Hematopoietic multipotent progenitor cell treated with erythropoietin and hydrocortisone succinate and interleukin-3 and kit ligand, for 15 days (in vitro differentiated cells): ENCODE data around the gene PRMT9.

Experiments
- DNase-seq: peaks from one replicate; pipeline ENCODE4 v3.0.0-alpha.2; 2015; ENCODE audit warnings: low spot score

The PRMT9 gene

DNA sequence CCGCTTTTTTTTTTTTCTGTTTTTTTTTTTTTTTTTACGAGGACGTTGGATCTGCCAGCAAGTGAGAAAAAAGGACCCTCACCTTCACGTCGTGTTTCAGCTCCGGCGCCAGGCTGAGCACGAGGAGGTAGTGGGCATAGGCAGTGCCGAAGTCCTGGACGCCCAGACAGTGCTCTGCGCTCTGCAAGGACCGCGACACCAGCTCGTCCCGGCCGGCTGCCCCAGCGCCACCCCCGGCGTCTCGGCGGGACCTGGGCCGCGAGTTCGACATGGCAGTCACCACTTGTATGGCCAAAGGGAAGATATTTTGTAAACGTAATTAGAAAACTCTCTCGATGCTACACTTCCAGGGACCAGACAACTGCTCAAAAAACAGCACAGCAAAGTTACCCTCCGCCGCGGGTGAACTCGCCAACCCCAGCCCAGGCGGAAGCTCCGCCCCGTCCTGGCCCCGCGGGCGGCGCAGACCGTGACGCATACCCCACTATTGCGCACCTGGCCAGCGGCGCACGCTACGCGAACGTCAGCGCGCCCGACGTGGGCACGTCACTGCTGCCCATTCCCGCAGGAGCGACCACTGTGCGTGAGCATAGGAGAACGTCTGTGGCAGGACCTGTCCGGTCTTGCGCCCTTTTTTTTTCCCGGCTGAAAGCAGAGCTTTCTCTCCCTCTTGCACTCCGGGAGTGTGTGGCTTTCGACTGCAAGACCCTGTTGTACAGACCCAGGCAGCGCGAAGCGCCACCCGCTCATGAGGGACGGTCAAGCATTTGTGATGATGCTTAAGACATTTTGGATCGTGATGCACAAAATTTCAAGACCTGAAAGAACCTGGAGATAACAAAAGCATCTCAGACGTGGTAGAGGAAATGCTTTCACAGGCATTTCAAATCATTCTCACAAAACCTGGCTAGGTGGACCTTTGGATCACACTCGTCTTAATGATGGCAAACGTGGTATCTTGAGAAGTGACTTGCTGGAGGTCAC lies at the start of gene PRMT9:
Gene PRMT9 (minus strand): TSS at position 447 of the 984 bp plus-strand sequence. CDS start 176 bp downstream, at position 271.
- DNase-seq: peak; percentile 87

DNA sequence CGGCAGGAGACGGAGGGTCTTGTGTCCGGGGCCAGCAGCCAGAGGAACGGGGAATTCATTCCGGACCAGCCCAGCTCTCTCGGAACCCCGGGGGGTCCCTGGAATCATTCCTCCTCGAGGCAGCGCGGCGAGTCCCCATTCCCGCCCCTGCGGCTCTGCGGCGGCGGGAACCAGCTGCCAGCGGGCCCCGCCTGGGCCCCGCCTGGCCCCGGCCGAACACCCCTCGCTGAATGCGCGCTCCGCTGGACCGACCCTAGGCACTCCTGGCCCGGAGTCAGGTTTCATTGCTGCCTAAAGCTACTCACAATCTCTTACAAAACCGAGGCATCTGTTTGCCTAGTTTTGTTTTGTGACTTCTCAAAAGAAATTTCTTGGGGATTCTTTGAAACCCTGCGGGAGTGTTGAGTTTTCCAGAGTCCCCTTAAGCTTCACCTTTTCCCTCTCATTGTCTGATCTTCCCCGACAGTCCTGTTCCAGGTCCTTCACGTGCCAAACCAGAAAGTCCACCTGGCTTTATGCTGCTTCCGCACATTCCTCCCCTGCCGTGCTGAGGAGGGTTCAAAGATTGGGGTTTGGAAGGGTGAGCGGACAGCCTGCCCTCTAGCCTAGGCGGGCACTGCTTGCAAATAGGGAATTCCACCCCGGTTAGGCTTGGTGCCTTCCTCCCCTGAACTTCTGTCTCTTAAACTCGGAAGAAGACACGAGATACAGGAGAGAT lies 48.7 kb upstream of the PRMT9 start:
- no peak for DNase-seq

DNA sequence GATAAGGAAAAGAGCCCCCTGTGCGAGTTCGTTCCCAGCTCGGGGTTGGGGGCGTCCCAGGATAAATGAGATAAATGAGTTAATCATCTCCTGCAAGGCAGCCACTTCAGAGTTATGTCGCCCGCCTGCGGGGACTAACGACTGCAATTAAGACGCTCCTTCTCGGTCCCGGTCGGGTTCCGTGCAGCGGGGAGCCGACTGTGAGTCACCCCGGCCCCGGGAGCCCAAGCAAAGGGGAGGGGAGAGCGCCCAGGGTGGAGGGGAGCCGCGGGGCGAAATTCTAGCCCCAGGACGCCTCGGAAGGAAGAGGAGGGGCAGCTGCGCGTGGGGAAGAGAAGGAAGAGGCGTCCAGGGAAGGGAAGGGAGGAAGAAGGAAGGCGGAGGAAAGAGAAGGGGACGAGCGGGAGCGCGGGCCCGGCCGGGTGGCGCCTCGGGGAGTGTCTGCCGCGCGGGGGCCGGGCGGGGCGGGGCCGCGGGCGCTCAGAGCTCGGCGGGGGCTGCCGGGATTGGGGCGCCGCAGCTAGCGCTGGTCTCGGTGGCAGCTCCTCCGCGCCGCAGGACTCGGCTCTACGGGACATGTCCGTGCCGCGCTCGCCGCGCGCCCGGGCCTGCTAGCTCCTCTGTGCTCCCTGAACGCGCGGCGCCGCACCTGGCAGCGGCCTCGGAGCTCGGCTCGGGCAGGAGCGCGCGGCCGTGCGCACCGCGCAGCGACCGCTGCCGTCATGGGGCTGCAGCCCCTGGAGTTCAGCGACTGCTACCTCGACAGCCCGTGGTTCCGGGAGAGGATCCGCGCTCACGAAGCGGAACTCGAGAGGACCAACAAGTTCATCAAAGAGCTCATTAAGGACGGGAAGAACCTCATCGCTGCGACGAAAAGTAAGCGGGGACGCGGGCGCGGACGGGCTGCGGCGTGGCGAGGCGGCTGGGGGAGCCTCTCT lies 47.9 kb upstream of the PRMT9 start, which contains the start of gene ARHGAP10:
Gene ARHGAP10 (plus strand): TSS at position 509 of the 938 bp plus-strand sequence. CDS start 214 bp downstream, at position 723.
- DNase-seq: no peak

DNA sequence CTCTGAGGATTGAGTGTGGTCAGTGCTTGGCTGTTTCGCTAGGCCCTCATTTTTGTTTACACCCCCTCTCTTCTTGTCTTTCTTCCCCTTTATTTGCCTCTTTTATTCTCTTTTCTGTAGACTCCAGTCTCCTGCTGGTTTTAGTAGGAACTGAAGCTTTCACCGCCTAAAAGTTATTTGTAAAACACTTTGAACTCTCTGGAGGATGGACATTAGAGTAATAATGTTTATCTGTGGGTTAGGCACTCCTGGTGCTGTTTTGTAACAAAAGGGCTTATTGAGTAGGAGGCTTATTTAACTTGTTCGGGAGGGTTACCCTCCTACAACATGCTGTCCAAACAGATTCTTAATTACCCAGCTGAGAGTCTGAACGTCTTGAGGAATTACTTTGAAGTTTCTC lies 46.4 kb upstream of the PRMT9 start:
- DNase-seq: no peak

DNA sequence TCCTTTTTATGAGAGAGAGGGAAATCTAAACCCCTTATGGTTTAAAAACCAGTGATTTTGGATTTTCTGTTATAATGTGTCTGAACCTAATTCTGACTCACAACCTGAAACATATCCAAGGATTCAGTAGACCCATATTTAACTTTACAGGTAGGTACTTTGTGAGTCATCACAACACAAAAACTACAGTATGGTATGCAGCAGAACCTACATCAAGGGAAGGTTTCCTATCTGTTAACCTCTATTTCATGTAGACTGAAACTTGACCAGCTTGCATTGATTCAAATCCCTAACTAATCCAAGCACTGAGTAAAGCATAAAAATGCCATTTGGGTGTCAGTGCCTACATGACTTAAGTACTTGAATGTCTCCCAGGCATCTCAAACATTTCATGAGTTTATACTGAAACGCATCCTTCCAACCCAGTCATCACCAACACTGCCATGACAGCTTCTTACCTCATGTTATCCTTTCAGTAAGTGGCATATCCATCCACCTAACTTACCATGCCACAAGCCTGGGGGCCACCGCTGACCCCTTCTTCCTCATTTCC lies 43.6 kb upstream of the PRMT9 start:
- no peak for DNase-seq

DNA sequence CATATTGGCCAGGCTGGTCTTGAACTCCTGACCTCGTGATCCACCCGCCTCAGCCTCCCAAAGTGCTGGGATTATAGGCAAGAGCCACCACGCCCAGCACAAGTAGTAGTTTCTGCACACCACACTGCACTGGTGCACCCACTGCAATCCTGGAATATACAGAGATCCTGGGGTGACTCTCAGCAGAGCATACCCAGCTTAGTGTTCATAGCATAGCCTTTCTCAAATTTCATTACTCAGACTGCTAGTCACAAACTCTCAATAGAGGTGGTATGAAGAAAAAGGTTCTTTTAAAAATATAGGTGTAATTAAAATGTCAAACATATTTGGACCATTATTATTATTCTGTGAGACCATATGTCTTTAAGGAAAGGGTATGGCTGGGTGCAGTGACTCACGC lies 41.7 kb upstream of the PRMT9 start:
- DNase-seq: no peak

DNA sequence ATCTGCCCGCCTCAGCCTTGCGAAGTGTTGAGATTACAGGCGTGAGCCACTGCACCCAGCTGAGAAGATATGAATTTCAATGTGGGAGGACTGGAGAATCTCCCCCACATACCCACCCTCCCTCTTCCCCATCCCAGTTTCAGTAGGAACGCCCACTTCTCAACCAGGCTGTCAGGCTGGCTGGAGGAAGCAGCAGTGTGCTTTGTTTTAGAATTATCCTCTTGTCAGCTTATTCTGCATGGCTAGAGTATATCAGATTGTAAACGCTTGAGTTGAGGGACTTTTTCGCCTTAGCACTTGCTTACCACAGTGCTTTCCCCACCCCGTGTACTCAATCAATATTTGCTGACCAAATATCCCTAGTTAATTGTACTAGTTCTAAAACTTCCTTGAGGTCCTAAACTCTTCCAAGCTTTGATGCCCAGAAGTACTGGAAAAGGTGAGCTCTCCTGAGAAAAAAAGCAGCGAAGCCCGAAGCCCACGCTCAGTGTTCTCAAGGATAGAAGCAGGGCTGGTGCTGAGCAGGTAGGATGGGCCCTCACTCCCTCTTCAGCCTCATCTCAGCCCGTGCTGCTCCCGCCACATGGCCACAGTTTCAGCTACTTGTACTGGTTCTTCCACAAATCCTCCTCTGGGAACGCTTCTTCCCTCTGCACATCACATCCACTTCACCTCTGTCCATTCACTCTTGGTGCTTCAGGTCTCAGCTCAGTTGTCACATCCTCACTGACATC lies 40.7 kb upstream of the PRMT9 start:
- no peak for DNase-seq

DNA sequence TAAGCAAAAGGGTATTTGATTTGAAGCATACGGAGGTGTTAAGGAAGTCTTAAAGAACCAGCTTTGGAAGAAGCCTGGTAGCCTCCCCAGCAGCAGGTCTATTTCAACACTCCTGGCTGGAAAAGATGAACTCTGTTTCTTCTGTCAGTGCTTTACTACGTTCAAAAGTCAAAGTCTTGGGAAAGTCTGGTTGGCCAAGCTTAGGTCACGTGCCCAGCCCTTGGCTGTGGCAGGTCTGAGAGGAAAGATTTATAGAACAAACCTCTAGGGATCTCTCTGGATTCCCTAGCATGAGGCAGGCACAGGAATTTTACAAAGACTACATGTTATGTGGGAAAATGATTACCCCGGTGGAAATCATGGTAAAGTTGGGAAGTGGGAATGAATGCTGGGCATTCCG lies 39.4 kb upstream of the PRMT9 start:
- DNase-seq: no peak

DNA sequence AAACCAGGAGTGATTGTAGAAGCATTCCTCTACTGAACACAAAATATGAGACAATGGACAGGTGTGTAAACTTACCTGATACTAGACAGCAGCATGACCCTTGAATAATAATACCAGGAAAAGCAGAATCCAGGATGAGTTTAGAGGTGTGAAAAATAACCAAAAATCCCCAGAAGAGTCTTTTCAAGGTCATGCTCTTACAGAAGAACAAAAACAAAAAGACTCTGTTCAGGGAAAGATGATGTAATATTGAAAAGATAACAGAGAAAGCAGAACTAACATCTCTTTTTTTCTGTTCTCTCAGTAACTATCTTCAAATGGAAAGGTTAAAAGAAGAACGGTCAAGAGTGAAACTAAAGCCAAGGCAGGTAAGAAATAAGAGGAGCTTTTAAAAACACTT lies 33.9 kb upstream of the PRMT9 start:
- DNase-seq: no peak

DNA sequence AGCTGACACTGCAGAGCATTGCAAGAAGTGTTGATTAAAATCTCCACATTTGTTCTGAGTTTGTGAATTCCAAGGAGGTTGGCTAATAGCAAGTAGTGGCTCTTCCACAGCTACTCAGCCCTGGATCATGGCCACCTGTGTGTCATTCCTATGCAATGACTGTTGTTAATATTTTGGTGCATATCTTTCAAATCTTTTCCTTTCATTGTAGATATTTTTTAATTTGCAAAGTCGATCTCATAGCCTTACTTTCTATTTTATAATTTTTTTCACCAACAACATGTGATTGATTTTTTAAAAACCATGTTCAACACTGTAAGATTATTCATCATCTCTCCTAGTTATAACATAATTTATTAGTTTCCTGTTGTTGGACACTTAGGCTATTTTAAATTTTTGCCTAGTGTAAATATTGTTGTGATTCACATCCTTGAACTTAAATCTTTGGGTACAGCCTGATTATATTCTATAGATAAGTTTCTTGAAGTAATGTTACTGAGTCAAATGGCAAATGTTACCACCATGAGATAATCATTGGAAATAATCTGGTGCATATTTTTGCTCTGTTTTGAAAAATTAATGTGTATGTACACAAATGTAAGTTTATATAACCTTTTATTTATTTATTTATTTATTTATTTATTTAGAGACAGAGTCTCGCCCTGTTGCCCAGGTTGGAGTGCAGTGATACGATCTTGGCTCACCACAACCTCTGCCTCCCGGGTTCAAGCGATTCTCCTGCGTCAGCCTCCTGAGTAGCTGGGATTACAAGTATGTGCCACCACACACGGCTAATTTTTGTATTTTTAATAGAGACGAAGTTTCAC lies 30.8 kb upstream of the PRMT9 start:
- no peak for DNase-seq

DNA sequence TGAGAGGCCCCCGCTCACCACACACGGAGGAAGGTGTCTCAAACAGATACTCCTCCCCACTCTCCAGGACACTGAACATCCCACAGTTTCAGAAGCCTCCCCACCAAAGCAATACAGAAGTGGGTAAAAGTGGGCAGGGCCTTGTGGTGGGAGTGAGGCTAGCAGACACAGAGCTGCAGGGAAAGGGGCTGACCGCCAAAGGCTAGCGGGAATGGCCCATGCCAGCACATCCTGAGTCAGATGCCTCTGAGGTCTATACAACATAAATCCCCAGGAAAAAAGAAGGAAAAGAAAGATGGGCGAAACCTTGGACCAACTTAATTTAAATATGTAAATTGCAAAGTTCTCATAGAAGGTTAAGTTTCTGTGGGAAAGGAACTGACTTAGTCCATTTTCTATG lies 26.0 kb upstream of the PRMT9 start:
- DNase-seq: no peak

DNA sequence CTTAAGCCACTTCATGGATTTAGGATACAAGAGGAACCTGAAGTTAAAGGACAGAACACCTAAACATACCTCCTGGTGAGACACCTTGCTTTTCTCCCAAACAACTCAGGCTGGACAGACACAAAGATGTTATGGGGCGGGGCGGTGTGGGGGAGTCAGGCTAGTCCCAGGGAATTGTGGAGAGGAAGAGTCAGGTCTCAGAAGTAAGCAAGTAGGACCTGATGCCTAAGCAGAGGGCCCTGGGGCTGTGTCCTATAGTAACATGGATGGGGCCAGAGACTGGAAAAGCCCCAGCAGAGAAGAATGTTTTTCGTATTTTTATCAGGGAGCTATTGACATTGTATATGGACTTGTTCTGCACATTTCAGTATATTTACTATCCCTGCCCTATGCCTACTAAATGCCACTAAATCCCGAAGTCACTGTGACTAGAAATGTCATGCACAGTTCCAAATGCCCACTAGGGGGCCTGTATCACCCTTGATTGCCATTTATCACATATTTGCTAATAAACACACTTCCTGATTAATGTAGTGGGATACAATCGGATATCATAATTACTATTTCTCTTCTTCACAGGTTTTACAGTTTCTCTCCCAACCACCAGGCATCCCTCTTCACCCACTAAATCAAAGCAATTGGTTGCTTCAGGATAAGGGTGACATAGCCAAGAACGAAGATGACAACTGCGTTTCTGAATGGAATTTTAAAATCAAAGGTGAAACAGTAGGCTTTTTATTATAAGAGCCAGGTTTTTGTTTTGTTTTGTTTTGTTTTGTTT lies 24.1 kb upstream of the PRMT9 start:
- DNase-seq: peak; percentile 58

DNA sequence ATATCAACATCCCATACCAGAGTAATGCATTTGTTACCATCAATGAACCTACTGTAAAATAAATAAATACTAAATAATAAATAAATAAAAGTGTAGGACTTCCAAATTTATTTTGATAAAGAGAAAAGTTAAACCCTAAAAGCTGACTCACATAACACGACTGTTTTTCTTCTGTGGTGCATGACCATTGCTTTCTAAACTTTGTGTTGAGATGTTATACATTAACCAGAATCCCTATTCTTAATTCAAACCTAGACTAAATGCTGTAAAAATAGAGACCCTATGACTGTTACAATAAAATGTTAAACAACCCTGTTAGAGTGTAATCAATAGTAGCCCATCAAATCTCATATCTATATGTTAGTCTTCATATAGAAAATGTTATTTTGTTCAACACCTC lies 20.9 kb upstream of the PRMT9 start:
- DNase-seq: no peak

DNA sequence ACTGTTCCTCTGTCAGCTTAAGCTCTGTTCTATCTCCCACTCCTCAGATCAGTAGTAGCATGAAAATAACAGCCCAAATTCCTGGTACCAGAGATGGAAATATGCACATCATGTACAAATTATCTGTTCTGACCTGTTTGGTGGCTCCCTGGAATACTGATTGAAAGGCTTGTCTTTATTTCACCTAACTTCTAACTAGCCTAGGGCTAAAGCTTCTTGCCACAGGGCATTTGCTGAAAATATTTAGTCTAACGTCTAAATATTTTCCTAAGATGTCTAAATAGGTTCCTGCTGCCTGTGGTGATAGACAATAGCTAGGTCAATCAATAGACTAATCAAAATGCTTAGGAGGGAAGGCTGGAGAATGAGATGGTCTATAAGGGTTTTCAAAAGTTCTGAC lies 12.9 kb upstream of the PRMT9 start:
- no peak for DNase-seq

DNA sequence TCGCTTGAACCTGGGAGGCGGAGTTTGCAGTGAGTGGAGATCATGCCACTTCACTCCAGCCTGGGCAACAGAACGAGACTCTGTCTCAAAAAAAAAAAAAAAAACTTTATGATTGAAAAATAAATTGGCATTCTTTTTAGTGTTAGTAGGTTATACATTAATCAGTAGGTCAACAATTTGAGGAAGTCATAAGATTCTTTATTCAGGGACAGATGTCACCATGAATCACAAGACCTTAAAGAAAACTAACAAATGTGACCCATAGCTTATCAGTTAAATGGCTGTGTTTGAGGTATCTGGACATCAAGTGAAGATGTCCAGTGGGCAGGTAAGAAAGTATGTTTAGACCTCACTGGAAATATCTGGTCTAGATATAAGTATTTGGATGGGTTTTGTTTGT lies 9.3 kb upstream of the PRMT9 start:
- no peak for DNase-seq

DNA sequence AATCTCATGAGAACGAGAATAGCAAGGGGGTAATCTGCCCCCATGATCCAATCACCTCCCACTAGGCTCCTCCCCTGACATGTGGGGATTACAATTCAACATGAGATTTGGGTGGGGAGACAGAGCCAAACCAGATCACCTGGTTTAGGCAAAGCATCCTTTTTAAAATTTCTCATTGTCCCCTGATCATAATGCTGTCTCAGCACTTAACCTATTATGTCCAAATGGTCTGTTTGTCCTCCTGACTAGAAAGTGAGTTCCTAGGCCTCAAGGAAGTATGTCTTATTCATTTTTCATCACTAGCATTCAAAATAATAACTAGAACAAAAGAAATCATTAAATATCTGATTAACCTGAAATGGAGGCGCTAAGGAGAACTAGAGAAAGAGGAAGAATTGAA lies 7.9 kb upstream of the PRMT9 start:
- no peak for DNase-seq

DNA sequence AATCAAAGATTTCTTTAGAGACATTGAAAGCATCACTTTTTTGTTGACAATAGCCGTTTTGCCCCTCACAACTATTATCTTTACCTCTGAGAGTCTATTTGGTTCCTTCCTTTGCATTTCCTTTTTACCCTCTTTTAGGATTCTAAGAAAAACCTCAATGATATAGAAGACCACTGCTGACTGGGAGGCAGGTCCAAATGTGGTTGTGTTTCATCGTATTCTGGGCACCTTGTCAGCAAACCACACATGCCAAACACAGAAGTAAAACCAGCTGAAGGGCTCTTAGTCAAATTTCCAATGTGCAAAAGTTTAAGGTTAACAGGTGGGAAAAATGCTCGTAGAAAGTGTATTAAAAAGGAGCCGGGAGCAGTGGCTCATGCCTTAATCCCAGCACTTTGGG lies 5.1 kb upstream of the PRMT9 start:
- DNase-seq: no peak

DNA sequence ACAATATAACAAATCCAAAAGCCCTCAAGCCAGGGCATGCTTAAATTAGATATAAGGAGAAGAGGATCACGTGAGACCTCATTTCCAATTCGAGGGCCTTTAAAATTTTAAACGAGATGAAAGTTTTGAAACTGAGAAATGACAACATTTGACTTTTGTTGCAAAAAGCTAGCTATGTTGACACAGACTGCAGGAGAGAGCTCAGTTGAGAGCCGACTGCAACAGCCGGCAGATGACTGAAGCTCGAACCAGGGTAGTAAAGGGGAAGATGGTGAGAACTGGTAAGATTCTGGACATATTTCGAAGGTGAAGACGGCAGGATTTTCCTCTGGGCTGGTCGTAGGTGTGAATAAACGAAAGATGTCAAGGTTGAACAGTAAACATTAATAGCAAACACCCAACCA lies 773 bp downstream of the PRMT9 start:
- peak; percentile 11 for DNase-seq

DNA sequence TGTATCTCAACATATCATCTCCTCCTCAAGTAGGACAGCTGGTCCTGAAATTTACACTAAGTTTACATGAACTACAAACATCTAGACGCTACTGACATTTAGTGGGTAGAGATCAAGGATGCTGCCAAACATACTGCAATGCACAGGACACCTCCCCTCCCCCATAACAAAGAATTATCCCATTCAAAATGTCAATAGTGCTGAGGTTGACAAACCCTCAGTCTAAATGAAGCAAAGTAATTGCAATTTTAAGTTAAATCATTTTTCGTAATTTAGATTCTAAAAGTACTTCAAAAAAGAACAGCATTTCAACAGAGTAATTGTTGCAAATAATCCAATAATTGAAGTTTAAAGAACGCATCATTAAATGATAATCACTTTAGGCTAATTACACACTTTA lies 1.2 kb downstream of the PRMT9 start:
- DNase-seq: no peak
